ENCODE results near the gene PCSK2. TPM values are rescaled to one million over a fixed set of nuclear protein-coding genes. Genes with fewer than 3 reads are reported as not detected.

The PCSK2 gene
- total RNA-seq, 3 donors from 2014 or later (not counting 1 experiment from before 2014, with no cell fraction given), result not detected

DNA sequence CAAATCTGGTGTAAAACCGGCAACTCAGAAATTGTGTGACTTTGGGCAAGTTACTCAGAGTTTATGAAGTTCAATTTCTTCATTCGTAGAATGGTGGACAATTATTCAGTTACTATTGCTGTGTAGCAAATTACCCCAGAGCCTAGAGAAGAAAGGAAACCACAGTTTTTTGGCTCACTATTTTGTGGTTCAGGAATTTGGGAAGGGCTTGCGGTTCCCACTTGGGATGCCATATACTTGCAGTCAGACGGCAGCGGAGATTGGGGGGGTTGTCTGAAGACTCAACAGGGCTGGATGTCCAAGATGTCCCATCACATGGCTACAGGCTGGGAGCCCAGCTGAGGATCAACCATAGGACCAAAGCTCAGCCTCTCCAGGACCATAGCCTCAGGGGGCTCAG is 108.1 kb downstream of the PCSK2 start:
- ATAC-seq, result no peak
- Histone ChIP-seq H3K4me1 (ENCODE audit: control insufficient read depth, insufficient read depth, low read length) (no peaks in the 10 kb centered on the region), H3K36me3 (ENCODE audit: control insufficient read depth, insufficient read depth, low read length) (no peaks in the 10 kb centered on the region), H3K27ac (ENCODE audit: low read length) (no peak overlapping the region), H3K4me3 (ENCODE audit: low read length) (no peak overlapping the region), H3K27me3 (ENCODE audit: control insufficient read depth, insufficient read depth, low read length) (no peaks in the 10 kb centered on the region), H3K9me3 (ENCODE audit: control insufficient read depth, insufficient read depth, low read length) (no peaks in the 10 kb centered on the region)
- Mint-ChIP-seq H3K27me3 (ENCODE audit: low read depth in 2 of 2) (no peaks in the 10 kb centered on the region), H3K4me3 (no peak overlapping the region), H3K4me1 (no peaks in the 10 kb centered on the region), H3K27ac (no peak overlapping the region), H3K9me3 (no peaks in the 10 kb centered on the region), H3K36me3 (no peaks in the 10 kb centered on the region)
- intact Hi-C loops (cut with micrococcal nuclease), result no loop called here
- DNase-seq, result no peak
- TF ChIP-seq, protein P1, sequence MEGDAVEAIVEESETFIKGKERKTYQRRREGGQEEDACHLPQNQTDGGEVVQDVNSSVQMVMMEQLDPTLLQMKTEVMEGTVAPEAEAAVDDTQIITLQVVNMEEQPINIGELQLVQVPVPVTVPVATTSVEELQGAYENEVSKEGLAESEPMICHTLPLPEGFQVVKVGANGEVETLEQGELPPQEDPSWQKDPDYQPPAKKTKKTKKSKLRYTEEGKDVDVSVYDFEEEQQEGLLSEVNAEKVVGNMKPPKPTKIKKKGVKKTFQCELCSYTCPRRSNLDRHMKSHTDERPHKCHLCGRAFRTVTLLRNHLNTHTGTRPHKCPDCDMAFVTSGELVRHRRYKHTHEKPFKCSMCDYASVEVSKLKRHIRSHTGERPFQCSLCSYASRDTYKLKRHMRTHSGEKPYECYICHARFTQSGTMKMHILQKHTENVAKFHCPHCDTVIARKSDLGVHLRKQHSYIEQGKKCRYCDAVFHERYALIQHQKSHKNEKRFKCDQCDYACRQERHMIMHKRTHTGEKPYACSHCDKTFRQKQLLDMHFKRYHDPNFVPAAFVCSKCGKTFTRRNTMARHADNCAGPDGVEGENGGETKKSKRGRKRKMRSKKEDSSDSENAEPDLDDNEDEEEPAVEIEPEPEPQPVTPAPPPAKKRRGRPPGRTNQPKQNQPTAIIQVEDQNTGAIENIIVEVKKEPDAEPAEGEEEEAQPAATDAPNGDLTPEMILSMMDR (IDR thresholded peaks at IDR 0.05), result no peak
- WGBS (ENCODE audit: insufficient coverage), result 75% methylated on average over 5 of the region's 5 CpGs

DNA sequence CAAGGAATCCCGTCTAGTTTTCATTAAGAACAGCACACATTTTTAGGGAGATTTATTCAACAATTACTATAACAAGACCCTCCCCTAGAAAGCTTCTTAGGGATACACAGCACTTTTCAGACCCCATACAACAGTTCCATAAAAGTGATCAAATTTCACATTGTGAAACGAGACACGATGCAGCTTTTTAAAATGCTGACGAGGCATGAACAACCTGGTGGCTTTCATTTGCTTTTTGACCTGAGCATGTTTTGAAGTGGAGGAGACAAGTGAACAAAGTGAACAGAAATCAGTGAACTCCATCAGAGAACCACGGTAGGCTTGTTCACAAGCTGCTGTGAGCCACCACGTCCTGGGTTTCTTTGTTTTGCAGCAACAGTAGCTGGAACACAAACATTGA is 112.2 kb downstream of the PCSK2 start:
- TF ChIP-seq, protein P1 (IDR thresholded peaks at IDR 0.05), result no peak
- ATAC-seq, result no peak
- peaks cover 0 to 14% of the 10 kb centered on the region in 2 donors for H3K27me3 Mint-ChIP-seq (ENCODE audit: low read depth in 2 of 2)
- WGBS (ENCODE audit: insufficient coverage), result 59% methylated on average over 6 of the region's 6 CpGs
- H3K9me3 Mint-ChIP-seq, result no peaks in the 10 kb centered on the region
- H3K4me1 Mint-ChIP-seq, result no peaks in the 10 kb centered on the region
- Histone ChIP-seq H3K27ac (ENCODE audit: low read length) (no peak overlapping the region), H3K9me3 (ENCODE audit: control insufficient read depth, insufficient read depth, low read length) (no peaks in the 10 kb centered on the region), H3K27me3 (ENCODE audit: control insufficient read depth, insufficient read depth, low read length) (no peaks in the 10 kb centered on the region), H3K36me3 (ENCODE audit: control insufficient read depth, insufficient read depth, low read length) (no peaks in the 10 kb centered on the region), H3K4me1 (ENCODE audit: control insufficient read depth, insufficient read depth, low read length) (no peaks in the 10 kb centered on the region), H3K4me3 (ENCODE audit: low read length) (no peak overlapping the region)
- no peaks in the 10 kb centered on the region for H3K36me3 Mint-ChIP-seq
- no peak overlapping the region for H3K4me3 Mint-ChIP-seq
- intact Hi-C loops (cut with micrococcal nuclease), result no loop called here
- no peak overlapping the region for H3K27ac Mint-ChIP-seq
- DNase-seq, result no peak

DNA sequence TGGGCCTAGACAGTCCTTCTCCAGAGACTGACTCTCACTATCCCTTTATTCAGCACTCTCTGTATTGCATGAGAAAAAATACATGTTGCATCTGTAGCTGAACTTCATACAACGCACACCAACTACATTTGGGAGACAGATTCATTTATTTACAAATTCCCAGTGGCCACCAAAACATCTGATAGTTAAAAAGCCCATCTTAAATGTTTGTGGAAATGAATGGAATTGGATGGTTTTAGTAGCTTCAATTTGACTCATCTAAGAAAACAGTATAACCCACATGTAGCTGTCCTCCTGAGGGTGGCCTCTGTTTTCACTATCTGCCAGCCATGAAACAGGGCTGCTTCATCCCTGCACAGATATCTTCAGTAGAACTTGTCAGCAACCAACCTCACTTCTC is 116.3 kb downstream of the PCSK2 start:
- Histone ChIP-seq H3K9me3 (ENCODE audit: control insufficient read depth, insufficient read depth, low read length) (no peaks in the 10 kb centered on the region), H3K4me3 (ENCODE audit: low read length) (no peak overlapping the region), H3K36me3 (ENCODE audit: control insufficient read depth, insufficient read depth, low read length) (no peaks in the 10 kb centered on the region), H3K4me1 (ENCODE audit: control insufficient read depth, insufficient read depth, low read length) (no peaks in the 10 kb centered on the region), H3K27ac (ENCODE audit: low read length) (no peak overlapping the region), H3K27me3 (ENCODE audit: control insufficient read depth, insufficient read depth, low read length) (no peaks in the 10 kb centered on the region)
- no peak for ATAC-seq
- H3K27me3 Mint-ChIP-seq (ENCODE audit: low read depth in 2 of 2), result peaks cover 10 to 22% of the 10 kb centered on the region in 2 donors
- H3K27ac Mint-ChIP-seq, result no peak overlapping the region
- H3K36me3 Mint-ChIP-seq, result no peaks in the 10 kb centered on the region
- H3K4me3 Mint-ChIP-seq, result no peak overlapping the region
- 86% methylated on average over 1 of the region's 1 CpG for WGBS (ENCODE audit: insufficient coverage)
- peaks cover 0 to 2% of the 10 kb centered on the region in 2 donors for H3K9me3 Mint-ChIP-seq
- DNase-seq, result no peak
- TF ChIP-seq, protein P1 (IDR thresholded peaks at IDR 0.05), result no peak
- no peaks in the 10 kb centered on the region for H3K4me1 Mint-ChIP-seq
- intact Hi-C loops (cut with micrococcal nuclease), result no loop called here

DNA sequence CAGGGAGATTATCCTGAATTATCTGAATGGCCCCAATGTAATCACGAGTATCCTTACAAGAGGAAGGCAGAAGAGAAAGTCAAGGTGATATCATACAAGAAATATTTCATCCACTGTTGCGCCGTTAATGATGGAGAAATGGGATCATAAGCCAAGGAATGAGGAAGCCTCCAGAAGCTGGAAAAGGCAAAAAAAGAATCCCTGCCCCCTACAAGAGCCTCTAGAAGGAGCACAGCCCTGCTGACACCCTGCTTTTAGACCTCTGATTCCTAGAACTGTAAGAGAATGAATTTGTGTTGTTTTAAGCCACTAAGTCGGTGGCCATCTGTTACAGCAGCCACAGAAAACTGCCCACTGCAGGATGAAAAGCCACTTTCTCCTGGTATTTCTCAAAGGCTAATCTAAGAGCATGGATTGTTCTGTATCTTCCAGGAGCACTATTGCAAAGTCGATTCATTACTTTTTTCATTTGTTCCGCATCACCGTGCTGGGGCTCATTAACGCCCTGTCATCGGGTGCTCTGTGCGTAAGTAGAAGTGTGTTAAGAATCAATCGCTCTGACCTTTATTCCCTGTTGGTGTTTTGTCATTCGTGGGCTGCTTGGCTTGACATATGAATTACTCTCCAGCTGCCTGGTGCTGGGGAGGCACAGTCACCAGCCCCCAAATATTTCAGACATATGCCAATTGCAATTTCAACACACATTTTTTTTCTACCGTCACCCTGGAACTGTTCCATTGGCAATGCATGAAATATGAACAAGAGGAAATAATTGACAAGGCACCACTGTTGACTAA is 117.0 kb downstream of the PCSK2 start:
- no peaks in the 10 kb centered on the region for H3K27me3 ChIP-seq (ENCODE audit: control insufficient read depth, insufficient read depth, low read length)
- H3K4me3 ChIP-seq (ENCODE audit: low read length), result no peak overlapping the region
- intact Hi-C loops (cut with micrococcal nuclease), result no loop called here
- no peak overlapping the region for H3K27ac Mint-ChIP-seq
- no peaks in the 10 kb centered on the region for H3K36me3 Mint-ChIP-seq
- H3K4me1 ChIP-seq (ENCODE audit: control insufficient read depth, insufficient read depth, low read length), result no peaks in the 10 kb centered on the region
- WGBS (ENCODE audit: insufficient coverage), result 76% methylated on average over 13 of the region's 13 CpGs
- H3K4me3 Mint-ChIP-seq, result no peak overlapping the region
- H3K27me3 Mint-ChIP-seq (ENCODE audit: low read depth in 2 of 2), result peaks cover 10 to 22% of the 10 kb centered on the region in 2 donors
- TF ChIP-seq, protein P1 (IDR thresholded peaks at IDR 0.05), result no peak
- no peaks in the 10 kb centered on the region for H3K36me3 ChIP-seq (ENCODE audit: control insufficient read depth, insufficient read depth, low read length)
- ATAC-seq, result no peak
- H3K9me3 Mint-ChIP-seq, result peaks cover 0 to 2% of the 10 kb centered on the region in 2 donors
- H3K9me3 ChIP-seq (ENCODE audit: control insufficient read depth, insufficient read depth, low read length), result no peaks in the 10 kb centered on the region
- no peak overlapping the region for H3K27ac ChIP-seq (ENCODE audit: low read length)
- no peak for DNase-seq
- no peaks in the 10 kb centered on the region for H3K4me1 Mint-ChIP-seq
